ENCODE measurements around the gene ZNF358. TPM values are rescaled to one million over a fixed set of nuclear protein-coding genes. Genes with fewer than 3 reads are reported as not detected.
A peak's percentile ranks its signal among the peaks of the same experiment; 100 is the strongest.

The ZNF358 gene
- total RNA-seq, 1 donor from 2014 or later: 80.8 TPM

- no peak for DNase-seq (ENCODE audit: low read depth)
- no peak overlapping the region for H3K4me3 ChIP-seq (ENCODE audit: low read depth, low read length)
- TF ChIP-seq CTCF (conservative IDR thresholded peaks at IDR 0.05; ENCODE audit: low read depth, low read length): no peak
Measured at GRCh38 chr19:7520131-7521051, 4.5 kb downstream of the ZNF358 start.

- no peak for DNase-seq (ENCODE audit: low read depth)
- no peak for TF ChIP-seq CTCF (conservative IDR thresholded peaks at IDR 0.05; ENCODE audit: low read depth, low read length)
- peak overlapping the region; percentile 78 for H3K4me3 ChIP-seq (ENCODE audit: low read depth, low read length)
Measured at GRCh38 chr19:7521551-7522071, 5.7 kb downstream of the ZNF358 start.

GRCh38 chr19:7522072-7522922, 6.4 kb downstream of the ZNF358 start, which contains the start of gene MCOLN1:
TSS of gene MCOLN1 (plus strand) at chr19:7522624. CDS start at chr19:7522751, 127 bp downstream.
- H3K4me3 ChIP-seq (ENCODE audit: low read depth, low read length): peak within 1 kb of the TSS; percentile 78
- no peak for TF ChIP-seq CTCF (conservative IDR thresholded peaks at IDR 0.05; ENCODE audit: low read depth, low read length)
- no peak for DNase-seq (ENCODE audit: low read depth)

- peak overlapping the region; percentile 78 for H3K4me3 ChIP-seq (ENCODE audit: low read depth, low read length)
- TF ChIP-seq CTCF (conservative IDR thresholded peaks at IDR 0.05; ENCODE audit: low read depth, low read length): no peak
- no peak for DNase-seq (ENCODE audit: low read depth)
Measured at GRCh38 chr19:7522923-7523667, 7.2 kb downstream of the ZNF358 start.

GRCh38 chr19:7524523-7524922, 8.6 kb downstream of the ZNF358 start:
- DNase-seq (ENCODE audit: low read depth): no peak
- TF ChIP-seq CTCF (conservative IDR thresholded peaks at IDR 0.05; ENCODE audit: low read depth, low read length): no peak
- H3K4me3 ChIP-seq (ENCODE audit: low read depth, low read length): no peak overlapping the region

- no peak for TF ChIP-seq CTCF (conservative IDR thresholded peaks at IDR 0.05; ENCODE audit: low read depth, low read length)
- H3K4me3 ChIP-seq (ENCODE audit: low read depth, low read length): no peak overlapping the region
- DNase-seq (ENCODE audit: low read depth): no peak
Measured at GRCh38 chr19:7524992-7525739, 9.3 kb downstream of the ZNF358 start.
